SK-N-SH treated with all-trans-retinoic acid at 6 μM for 48 hours (cell line): ENCODE measurements around the gene PARD3.

ENCODE experiments used
- CSDC2 ChIP-seq: fragments of 250-450 bp; sonication (Bioruptor Pico); IDR thresholded peaks from 2 replicates; pipeline ENCODE4 v1.5.0; 2020; ENCODE audit warnings: mild to moderate bottlenecking, moderate library complexity
- ESRRG ChIP-seq: fragments of 250-450 bp; sonication (Bioruptor Pico); IDR thresholded peaks from 2 replicates; pipeline ENCODE4 v1.6.1; 2021; ENCODE audit warnings: mild to moderate bottlenecking
- ISL1 ChIP-seq: fragments of 250-450 bp; sonication (Bioruptor Pico); IDR thresholded peaks from 2 replicates; pipeline ENCODE4 v2.1.2; 2022; ENCODE audit warnings: mild to moderate bottlenecking, moderate library complexity

- no peak for TF ChIP-seq CSDC2
- TF ChIP-seq ESRRG: no peak
- TF ChIP-seq ISL1: no peak
Measured at GRCh38 chr10:34746094-34746493, 69.0 kb downstream of the PARD3 start.
